DOHH2 (cell line): ENCODE results near the gene CHMP6.

Source experiments
- EZH2phosphoT487 ChIP-seq: fragments of 200-600 bp; sonication (generic); IDR thresholded peaks from 2 replicates; pipeline ENCODE4 v1.6.1; 2017; ENCODE audit warnings: borderline replicate concordance, mild to moderate bottlenecking, antibody characterized with exemption, low read length, moderate library complexity, mixed read lengths
- TF ChIP-seq, protein P1 (sequence below): fragments of 200-600 bp; sonication (generic); IDR thresholded peaks from one replicate; pipeline ENCODE4 v1.5.1; 2014; ENCODE audit warnings: antibody characterized with exemption, mild to moderate bottlenecking, low read depth, low read length; ENCODE audit not compliant: poor library complexity, severe bottlenecking

DNA sequence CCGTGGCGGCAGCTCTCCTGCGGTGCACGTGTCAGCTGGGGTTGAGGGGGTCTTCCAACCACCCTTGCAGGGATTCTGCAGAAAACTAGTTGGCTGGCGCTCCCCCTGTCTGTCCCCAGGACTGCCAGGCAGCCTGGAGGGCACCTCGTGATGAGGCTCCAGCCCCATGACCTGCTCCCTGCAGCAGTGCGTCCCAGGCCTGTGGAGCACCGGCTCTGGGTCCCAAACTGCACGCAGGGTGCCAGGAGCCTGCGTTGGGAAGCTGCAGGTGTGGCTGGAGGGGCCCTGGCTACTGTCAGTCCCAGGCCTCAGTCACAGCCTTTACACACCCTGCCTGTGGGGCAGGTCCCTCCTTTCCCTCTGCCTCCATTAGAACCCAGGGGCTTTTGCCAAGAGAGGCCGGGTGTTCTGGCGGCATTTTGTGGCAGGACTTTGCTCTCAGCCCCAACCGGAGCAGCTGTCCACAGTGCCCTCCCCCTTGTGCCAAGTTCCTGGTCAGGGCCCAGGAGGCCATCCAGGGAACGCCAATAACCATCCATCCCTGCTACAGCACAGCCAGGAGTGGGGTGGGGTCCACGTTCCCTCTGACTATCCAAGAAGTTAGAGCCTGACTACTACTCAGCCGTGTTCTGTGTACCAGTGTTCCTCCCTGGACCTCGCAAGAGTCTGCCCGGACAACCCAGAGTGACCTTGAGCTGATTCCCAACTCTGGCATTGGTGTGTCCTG is 9.2 kb downstream of the CHMP6 start:
- TF ChIP-seq, protein P1, sequence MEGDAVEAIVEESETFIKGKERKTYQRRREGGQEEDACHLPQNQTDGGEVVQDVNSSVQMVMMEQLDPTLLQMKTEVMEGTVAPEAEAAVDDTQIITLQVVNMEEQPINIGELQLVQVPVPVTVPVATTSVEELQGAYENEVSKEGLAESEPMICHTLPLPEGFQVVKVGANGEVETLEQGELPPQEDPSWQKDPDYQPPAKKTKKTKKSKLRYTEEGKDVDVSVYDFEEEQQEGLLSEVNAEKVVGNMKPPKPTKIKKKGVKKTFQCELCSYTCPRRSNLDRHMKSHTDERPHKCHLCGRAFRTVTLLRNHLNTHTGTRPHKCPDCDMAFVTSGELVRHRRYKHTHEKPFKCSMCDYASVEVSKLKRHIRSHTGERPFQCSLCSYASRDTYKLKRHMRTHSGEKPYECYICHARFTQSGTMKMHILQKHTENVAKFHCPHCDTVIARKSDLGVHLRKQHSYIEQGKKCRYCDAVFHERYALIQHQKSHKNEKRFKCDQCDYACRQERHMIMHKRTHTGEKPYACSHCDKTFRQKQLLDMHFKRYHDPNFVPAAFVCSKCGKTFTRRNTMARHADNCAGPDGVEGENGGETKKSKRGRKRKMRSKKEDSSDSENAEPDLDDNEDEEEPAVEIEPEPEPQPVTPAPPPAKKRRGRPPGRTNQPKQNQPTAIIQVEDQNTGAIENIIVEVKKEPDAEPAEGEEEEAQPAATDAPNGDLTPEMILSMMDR = no peak
- no peak for TF ChIP-seq EZH2phosphoT487
